NCI-H748 (cell line): Measurements from ENCODE around the gene CMSS1.

Source experiments
- DNase-seq: peaks from one replicate; lab custom pipeline; 2025; ENCODE audit not compliant: unreplicated experiment; lab: John Stamatoyannopoulos, UW

CMSS1 gene

GRCh38 chr3:99928771-99929744 is 111.4 kb downstream of the CMSS1 start:
- no peak for DNase-seq

DNA sequence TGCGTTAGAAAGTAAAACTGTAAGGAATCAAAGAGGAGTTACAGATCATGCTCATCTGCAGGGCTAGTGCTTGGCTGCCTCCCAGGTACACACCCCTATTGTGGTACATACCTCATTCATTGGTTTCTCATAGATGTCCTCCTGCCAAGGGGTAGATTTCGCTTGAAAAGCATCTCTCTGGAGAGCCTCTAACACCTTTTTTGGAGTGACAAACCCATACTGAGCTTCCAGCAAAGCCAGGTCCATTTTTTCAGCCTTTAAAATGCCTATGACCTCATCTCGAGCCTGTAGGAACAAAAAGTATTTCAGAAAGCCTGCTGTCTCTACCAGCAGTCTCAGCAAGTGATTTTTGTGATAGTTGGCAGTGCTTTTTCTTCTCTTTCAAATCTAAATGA is 112.1 kb downstream of the CMSS1 start:
- DNase-seq: no peak

DNA sequence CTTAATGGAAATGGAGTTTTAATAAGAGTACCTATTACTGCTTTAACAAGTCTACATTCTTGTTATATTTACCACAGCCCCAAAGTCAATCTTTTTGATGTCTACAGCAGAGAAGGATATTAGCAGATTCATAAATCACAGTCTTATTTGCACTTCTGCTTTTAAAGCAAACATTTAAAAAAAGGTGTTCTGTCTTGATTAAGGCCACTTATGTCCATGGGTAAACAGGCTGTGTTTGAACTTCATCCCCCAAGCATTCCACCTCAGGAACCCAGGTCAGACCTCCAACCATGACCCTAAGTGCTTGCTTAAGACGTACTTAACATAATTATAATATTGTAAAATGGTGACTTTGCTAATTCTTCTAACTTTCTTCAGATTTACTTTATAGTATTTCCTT is 113.4 kb downstream of the CMSS1 start:
- DNase-seq: no peak

GRCh38 chr3:99933971-99934750 is 116.5 kb downstream of the CMSS1 start:
- no peak for DNase-seq

DNA sequence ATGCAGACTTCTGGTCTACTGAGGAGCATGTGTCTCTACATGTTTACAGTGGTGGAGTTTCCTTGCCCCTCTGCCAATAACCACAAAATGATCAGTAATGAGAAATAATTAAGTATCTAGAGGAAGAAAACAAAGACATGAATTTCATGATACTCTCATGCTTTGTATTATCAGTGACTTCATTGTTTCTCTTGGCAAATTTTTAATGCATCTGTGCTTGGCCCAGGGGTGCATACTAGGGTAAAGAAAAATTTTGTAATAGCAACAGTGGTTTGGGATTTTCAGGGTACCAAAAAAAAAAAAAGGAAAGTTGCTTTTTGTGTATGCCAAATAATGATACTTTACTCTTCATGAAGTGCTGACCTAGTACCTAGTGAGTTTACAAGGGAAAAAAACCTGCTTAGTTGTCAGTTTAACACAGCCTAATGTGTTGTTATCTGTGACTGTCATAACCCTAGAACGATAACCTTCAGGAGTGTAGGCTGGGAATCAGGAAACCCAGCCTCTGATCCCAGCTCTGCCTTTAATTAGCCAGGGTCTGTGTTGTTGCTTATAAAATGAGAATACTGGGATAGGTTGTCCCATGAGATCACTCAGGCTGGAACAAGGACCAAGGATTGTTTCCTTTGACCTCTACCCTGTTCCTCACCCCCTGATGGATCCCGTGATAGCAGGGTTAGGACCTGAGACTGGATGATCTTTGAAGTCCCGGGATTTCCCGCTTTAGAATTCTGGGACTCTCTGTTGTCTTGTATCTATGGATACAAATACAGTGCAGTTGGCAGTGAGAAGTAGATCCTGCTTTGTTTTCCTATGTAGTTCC is 117.5 kb downstream of the CMSS1 start:
- no peak for DNase-seq

DNA sequence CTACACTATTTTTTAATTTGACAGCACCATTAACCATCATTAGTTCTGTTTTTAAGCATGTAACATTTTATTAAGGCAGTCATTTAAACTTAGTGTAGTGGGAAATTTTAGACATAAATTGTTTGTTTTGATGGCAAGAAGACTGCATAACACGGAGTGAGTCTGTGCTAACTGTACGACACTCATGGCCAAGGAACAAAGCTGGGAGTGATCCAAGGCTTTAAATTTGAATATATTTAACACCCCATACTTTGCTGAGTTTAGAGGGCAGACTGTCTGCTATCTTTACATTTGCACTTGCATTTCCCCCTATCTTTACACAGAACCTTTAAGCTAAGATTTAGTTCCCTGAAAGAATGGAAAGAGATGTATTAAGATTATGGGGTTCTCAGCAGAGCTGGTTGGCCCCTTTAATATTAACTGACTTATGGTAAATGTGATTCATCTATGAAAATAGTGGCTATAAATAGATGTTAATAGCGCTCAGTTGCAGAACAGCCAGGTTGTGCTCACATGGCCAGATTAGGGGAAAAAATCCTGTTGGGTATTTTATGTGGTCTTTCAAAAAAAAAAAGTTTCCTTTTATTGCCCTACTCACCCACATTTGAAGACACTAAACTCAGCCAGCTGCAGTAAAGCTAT is 120.7 kb downstream of the CMSS1 start:
- no peak for DNase-seq

DNA sequence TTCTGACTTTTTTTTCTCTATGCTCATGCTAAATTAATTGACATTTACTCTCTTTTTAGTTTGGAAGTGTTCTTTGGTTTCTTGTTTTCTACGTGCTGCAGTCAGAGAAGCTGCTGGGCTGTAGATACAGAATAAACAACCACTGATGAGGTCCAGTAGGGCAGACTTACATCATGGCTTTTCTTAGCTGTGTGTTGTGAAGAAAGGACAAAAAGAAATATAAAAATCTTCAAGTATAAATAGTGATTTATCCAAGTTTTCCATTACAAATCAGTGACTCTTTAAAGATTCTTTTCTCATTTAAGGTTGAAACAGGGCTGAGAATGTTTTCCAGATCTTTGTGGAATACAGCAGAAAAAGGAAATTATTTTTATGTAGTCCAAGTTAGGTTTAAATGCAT is 122.2 kb downstream of the CMSS1 start:
- no peak for DNase-seq

GRCh38 chr3:99940350-99940749 is 122.7 kb downstream of the CMSS1 start:
- DNase-seq: no peak

GRCh38 chr3:99941211-99941610 is 123.5 kb downstream of the CMSS1 start:
- no peak for DNase-seq

DNA sequence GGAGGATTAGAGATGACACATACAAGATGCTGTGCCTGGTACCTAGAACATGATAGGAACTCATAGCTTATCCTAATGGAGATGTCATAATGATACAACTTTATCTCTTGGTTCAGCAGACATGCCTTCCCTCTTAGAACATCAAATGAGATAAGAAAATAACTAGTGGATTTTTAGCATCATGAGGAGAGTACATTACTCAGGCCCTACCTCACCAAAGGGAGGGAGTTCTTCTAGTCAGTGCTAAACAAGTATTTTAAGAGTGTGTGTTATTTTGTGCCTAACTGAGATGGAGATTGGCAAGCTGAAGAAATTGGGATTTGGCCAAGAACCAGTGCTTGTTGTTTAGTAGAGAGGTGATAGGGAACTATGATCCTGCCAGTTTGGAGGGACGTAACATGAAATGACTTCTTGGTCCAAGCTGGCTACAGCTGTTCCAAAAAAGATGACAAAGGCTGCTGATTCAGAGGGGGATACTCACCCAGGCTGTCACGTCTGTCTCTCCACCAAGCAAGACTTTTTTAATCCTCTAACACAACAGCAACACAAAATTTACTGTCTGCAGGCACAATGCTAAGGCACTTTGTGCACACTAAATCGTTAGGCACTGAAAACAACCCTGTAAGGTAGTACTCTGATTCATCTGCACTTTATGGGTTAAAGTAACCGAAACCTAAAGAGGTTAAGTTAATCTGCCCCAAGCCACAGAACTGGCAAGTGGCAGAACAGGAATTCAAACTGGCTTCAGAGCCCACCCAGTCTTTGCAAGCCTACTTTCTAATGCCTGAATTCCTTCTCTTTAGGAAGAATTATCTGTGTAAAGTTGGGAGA is 126.5 kb downstream of the CMSS1 start:
- DNase-seq: no peak

DNA sequence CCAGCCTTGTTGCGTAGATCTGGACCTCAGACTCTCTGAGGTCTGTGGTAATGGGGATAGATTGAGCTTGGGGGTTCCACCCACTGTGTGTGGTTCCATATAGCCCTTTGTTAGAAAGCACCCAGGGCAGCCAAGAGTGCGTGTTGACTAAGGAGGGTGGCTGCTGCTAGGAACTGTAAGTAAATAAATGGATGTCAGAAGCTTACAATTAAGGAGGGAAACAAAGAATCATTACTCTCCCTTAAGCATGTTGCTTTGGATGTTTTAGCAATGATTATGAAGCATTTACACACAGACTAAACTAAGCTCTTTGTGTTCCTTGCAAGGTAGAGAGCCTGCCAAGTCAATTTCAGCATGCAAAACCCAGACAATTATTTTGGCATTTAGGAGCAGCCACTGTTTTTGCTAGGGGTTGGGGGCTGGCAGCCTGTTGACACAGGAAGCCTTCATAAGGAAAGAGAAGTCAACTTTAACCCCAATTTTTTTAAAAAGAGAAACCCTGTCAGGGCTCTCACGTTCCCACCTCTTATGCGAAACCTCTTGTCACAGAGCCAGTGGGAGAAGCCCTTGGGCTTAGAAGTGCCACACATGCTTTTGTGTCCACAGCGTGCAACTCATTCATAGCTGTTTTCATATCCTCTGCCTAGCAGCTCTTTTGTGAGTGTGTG is 127.8 kb downstream of the CMSS1 start:
- DNase-seq: peak; percentile 72

DNA sequence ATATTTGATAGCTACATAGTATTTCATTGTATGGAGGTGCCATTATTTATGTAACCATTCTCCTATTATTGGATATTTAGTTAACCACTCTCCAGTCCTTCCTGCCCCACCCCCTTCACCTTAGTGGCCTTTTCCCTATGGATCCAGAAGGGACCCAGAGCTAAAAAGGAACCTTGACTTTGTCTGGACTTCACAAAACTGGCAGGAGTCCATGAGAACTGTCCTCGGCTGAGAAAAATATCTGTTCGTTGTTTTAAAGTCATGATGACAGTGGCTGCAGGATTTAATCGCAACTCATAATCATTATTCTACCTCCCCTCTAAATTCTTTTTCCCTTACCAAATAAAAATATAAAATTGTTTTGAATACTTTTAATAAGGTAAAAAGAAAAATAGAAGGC is 129.7 kb downstream of the CMSS1 start:
- no peak for DNase-seq

DNA sequence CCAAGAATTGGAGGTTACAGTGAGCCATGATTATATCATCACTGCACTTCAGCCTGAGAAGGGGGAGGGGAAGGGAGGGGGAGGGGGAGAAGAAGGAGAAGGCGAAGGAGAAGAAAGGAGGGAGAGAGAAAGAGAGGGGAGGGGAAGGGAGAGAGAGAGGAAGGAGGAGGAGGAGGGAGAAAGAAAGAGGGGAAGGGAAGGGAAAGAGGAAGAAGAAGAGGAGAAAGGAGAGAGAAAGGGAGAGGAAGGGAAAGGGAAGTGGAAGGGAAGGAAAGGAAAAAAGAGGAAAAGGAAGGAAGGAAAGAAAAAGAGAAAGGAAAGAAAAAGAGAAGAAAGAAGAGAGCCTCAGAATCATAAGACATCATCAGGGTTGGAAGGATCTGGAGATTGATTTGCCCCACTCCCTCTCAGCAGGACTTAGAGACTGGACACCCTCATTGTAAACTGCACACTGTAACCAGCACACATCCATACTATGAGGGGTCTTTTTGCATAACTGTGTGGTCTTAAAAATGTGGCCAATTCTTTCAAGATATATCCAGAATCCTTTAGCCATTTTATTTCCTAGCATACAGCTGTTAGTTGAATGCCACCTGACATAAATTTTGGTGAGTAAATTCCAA is 130.9 kb downstream of the CMSS1 start:
- no peak for DNase-seq

- no peak for DNase-seq
Observed at GRCh38 chr3:99949956-99950670, 132.5 kb downstream of the CMSS1 start.

DNA sequence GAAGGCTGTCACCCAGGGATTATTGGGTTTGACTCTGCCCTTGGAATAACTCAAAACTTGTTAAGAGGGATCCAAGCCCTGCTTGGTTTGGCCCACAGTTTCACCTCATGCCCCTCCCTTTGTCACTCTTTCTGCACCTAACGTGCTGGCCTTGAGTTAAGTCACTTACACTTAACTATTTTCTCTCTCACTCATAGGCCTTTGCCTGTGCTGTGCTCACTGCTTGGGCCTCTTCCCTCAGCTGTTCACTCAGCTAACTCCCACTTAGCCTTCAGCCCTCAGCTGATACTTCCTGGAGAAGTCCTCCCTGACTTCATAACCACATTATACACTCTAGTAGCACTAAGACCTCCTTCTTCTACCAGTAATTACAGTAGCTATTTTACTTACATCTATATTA is 133.3 kb downstream of the CMSS1 start:
- DNase-seq: no peak

- DNase-seq: no peak
Observed at GRCh38 chr3:99951701-99952100, 134.0 kb downstream of the CMSS1 start.

GRCh38 chr3:99952306-99952705 is 134.6 kb downstream of the CMSS1 start:
- no peak for DNase-seq

DNA sequence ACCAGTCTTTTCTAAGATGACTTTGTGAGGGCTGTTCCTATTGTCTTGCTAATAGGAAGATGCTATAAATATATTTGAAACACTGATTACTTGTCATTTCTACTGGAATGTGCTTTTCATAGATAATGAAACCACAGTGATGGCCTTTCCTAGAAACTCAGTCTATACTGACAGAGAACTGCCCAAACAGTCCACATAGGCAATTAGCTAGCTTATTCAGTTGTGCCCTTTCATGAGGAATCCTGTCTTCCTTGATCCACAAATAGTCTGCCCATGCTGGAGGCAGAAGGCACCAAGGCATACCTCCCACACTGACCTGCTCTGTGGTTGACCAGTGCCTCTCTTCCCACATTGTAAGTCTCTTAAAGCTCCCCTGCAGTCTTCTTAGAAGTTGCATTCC is 135.9 kb downstream of the CMSS1 start:
- DNase-seq: no peak
